ENCODE measurements around the gene ALDH8A1. TPM values are rescaled to one million over a fixed set of nuclear protein-coding genes. Genes with fewer than 3 reads are reported as not detected.
"Not testable (repeated sequence)": the region's sequence is repeated elsewhere in the genome, so short reads cannot be mapped to it uniquely, and the experiment has no call there.

Gene ALDH8A1
- polyA plus RNA-seq, 2 of the 4 experiments (the other 2 are of a cell fraction), result 0.18 to 0.85 TPM

DNA sequence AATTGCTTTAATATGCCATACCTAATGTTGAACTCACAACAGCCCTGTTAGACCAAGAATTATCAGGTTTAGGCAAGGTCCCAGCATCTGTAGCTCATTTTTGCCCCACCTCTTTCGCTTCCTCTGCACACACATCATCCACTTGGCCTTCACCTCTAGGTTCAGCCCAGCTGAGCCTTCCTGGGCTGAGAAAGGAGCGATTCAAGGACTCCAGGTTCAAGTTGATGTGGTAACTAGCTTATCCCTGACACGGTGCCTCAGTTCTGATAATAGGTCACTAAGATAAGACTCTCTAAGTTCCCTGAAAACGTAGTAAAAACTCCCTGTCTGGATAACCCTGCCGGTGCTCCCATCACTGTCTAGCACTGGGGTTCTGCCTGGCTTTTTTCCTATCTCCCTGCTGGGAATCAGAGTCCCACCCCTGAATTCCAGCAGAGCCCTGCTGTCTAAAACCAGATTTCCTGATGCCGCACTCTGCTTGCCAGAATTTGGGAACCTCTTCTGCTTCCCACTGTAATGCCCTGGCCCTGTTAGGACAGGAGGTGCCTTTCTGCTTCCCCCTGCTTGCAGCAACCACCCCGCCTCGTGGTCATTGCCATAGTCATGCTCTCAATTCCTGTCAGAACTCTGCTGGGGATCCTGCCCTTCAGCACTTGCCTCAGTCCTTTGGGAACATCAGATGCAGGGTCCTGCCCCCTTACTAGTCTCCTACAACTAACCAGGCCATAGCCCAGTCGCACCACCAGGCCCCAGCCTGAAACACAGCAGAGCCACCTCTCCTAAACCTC lies 47.6 kb downstream of the ALDH8A1 start (continued):
- TF ChIP-seq ZSCAN20 (CRISPR knock-in tag; IDR thresholded peaks at IDR 0.05) (no peak), MAFK (IDR thresholded peaks at IDR 0.05; ENCODE audit: partially characterized antibody) (no peak), EP300 (IDR thresholded peaks at IDR 0.05) (no peak)

- POLR2A ChIA-PET, result no interaction called here
- FAIRE-seq (no peak), ATAC-seq (no peak), DNase-seq (ENCODE audit: low read depth in 1 of 2, low spot score in 1 of 2) (no peak)
- CTCF ChIA-PET, result interaction anchor here (0.6 to 2.3 kb wide), 3 partner anchors 16 to 742 kb away, joined by 3 to 10 read pairs (median 3); no protein-coding TSS in a partner anchor
- Histone ChIP-seq H3K9me3 (no peaks in the 10 kb centered on the region), H3K4me2 (no peak overlapping the region), H3K27ac (no peak overlapping the region), H3K4me1 (no peaks in the 10 kb centered on the region), H3K4me3 (no peak overlapping the region)
- no peak for TF ChIP-seq NFE2L2 (conservative IDR thresholded peaks at IDR 0.05; ENCODE audit: low read length)
- no peak for TF ChIP-seq HOXA7 (CRISPR knock-in tag; IDR thresholded peaks at IDR 0.05)
- no peak for TF ChIP-seq POLR2AphosphoS2 (conservative IDR thresholded peaks at IDR 0.05; ENCODE audit: low read length)
- no peak for TF ChIP-seq CHD4 (IDR thresholded peaks at IDR 0.05; ENCODE audit: borderline replicate concordance)
- TF ChIP-seq RFX5 (IDR thresholded peaks at IDR 0.05), result no peak
- no peak for TF ChIP-seq MYC (IDR thresholded peaks at IDR 0.05; ENCODE audit: borderline replicate concordance, low read length)
- TF ChIP-seq RCOR1 (IDR thresholded peaks at IDR 0.05; ENCODE audit: low read depth, low read length), result no peak
- no peak for TF ChIP-seq PHF8 (IDR thresholded peaks at IDR 0.05; ENCODE audit: borderline replicate concordance, low read depth)
- TF ChIP-seq FOSB (CRISPR knock-in tag; IDR thresholded peaks at IDR 0.05), result no peak
- 91% methylated on average over 4 of the region's 4 CpGs for WGBS (ENCODE audit: missing lambda C conversion rate)
Measured at GRCh38 chr6:134898575-134898974, 51.3 kb downstream of the ALDH8A1 start.

GRCh38 chr6:134898166-134898565 lies 51.7 kb downstream of the ALDH8A1 start:
- FAIRE-seq; H3K9me3 ChIP-seq; H3K27ac ChIP-seq; H3K4me1 ChIP-seq; H3K4me2 ChIP-seq; POLR2A ChIA-PET; H3K4me3 ChIP-seq; ATAC-seq; DNase-seq (ENCODE audit: low read depth in 1 of 2, low spot score in 1 of 2): not testable (repeated sequence)
- CTCF ChIA-PET, result interaction anchor here (1.2 to 2.3 kb wide), 2 partner anchors 16 to 742 kb away, joined by 3 to 10 read pairs; no protein-coding TSS in a partner anchor
- WGBS (ENCODE audit: missing lambda C conversion rate), result 69% methylated on average over 5 of the region's 5 CpGs

- POLR2A ChIA-PET, result no interaction called here
- no peak for ATAC-seq
- no peaks in the 10 kb centered on the region for H3K4me1 ChIP-seq
- no peak for FAIRE-seq
- CTCF ChIA-PET, result interaction anchor here (0.6 to 2.3 kb wide), 2 partner anchors 14 to 1879 kb away, joined by 3 to 10 read pairs; no protein-coding TSS in a partner anchor
- H3K4me3 ChIP-seq, result no peak overlapping the region
- 84% methylated on average over 2 of the region's 2 CpGs for WGBS (ENCODE audit: missing lambda C conversion rate)
- no peak for DNase-seq (ENCODE audit: low read depth in 1 of 2, low spot score in 1 of 2)
- no peak overlapping the region for H3K4me2 ChIP-seq
- H3K9me3 ChIP-seq, result peaks cover 2% of the 10 kb centered on the region; the same call in 1 of the 3 replicates
- no peak overlapping the region for H3K27ac ChIP-seq
- TF ChIP-seq RFX5 (IDR thresholded peaks at IDR 0.05) (no peak), CEBPB (IDR thresholded peaks at IDR 0.05) (no peak), USF2 (IDR thresholded peaks at IDR 0.05) (no peak), SREBF2 (IDR thresholded peaks at IDR 0.05) (no peak), HOXB13 (CRISPR knock-in tag; IDR thresholded peaks at IDR 0.05; ENCODE audit: low read depth) (no peak), CBX2 (IDR thresholded peaks at IDR 0.05; ENCODE audit: borderline replicate concordance, low read depth) (no peak), PHF8 (IDR thresholded peaks at IDR 0.05; ENCODE audit: borderline replicate concordance, low read depth) (no peak), NR3C1 (IDR thresholded peaks at IDR 0.05) (no peak), TFCP2L1 (CRISPR knock-in tag; IDR thresholded peaks at IDR 0.05) (no peak), SMC3 (IDR thresholded peaks at IDR 0.05) (no peak), CBX8 (IDR thresholded peaks at IDR 0.05) (no peak), PBX3 (IDR thresholded peaks at IDR 0.05) (no peak)
- TF ChIP-seq, protein P1, sequence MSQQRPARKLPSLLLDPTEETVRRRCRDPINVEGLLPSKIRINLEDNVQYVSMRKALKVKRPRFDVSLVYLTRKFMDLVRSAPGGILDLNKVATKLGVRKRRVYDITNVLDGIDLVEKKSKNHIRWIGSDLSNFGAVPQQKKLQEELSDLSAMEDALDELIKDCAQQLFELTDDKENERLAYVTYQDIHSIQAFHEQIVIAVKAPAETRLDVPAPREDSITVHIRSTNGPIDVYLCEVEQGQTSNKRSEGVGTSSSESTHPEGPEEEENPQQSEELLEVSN (IDR thresholded peaks at IDR 0.05; ENCODE audit: borderline replicate concordance, low read depth), result no peak
Measured at GRCh38 chr6:134896910-134897309, 53.0 kb downstream of the ALDH8A1 start.

All from A549 (cell line).